Stimulated activated memory B cell treated with anti-CD40 and anti-IgM and Interleukin-4, amounts not matched to agents 10 μg/mL and 1 μg/mL and 100 μg/mL, for 72 hours (primary cell): ENCODE measurements around the gene LBX2.

Experiments used
- ATAC-seq: fragments of 150-1000 bp; cut with Tn5 transposase; 2 replicates; pipeline ENCODE4 v1.10.0; 2021
- H3K27ac Mint-ChIP-seq: one replicate; pipeline ENCODE4 v1.8.0; 2022; ENCODE audit warnings: mild to moderate bottlenecking, mixed read lengths
- H3K27me3 Mint-ChIP-seq: one replicate; pipeline ENCODE4 v1.8.0; 2022; ENCODE audit warnings: mixed read lengths
- H3K36me3 Mint-ChIP-seq: one replicate; pipeline ENCODE4 v1.8.0; 2022; ENCODE audit warnings: mixed read lengths
- H3K4me1 Mint-ChIP-seq: one replicate; pipeline ENCODE4 v1.8.0; 2022; ENCODE audit warnings: mixed read lengths
- H3K4me3 Mint-ChIP-seq: one replicate; pipeline ENCODE4 v1.8.0; 2022; ENCODE audit warnings: mild to moderate bottlenecking, moderate library complexity, mixed read lengths
- H3K9me3 Mint-ChIP-seq: one replicate; pipeline ENCODE4 v1.8.0; 2022; ENCODE audit warnings: mixed read lengths

Gene LBX2

GRCh38 chr2:74502147-74502719, 2.8 kb upstream of the LBX2 start:
- peak overlapping the region; percentile 80 for H3K27ac Mint-ChIP-seq
- no peaks in the 10 kb centered on the region for H3K9me3 Mint-ChIP-seq
- H3K4me3 Mint-ChIP-seq: peak overlapping the region; percentile 76
- no peak for ATAC-seq
- peaks cover 62% of the 10 kb centered on the region for H3K27me3 Mint-ChIP-seq
- H3K36me3 Mint-ChIP-seq: peaks cover 24% of the 10 kb centered on the region
- H3K4me1 Mint-ChIP-seq: peaks cover 81% of the 10 kb centered on the region

DNA sequence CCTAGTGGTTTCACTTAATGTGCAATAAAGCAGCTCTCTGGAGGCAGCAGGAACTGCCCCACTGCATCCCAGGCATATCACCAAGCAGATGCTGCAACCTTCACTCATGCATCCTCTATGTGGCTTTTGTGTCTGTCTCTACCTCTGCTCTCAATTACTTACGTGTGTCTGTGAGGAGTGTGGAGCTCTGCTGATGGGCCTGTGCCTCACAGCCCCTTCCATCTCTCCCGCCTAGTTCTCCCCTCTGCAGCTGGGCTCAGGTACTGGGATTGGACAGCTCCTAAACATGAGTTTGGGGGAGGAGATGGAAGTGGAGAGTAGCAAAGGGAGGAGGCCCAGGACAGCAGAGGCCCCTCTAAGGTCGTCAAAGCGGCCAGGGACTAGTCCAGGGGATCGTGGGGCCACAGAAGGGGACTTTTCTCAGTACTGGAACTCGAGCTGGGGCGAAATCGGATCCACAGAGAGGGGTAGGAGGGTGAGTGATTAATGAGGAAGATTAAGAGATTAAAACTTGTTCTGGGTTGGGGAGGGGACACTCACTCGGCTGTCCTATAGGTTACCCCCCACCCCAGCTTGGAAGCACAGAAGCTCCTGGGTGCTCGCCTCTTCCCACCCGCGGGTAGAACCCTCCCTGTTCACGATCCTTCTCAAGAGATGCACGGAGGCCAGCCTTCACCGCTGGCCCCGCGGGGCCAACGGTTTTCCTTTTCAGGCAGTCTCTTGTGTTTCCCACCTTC, 2.1 kb upstream of the LBX2 start:
- Mint-ChIP-seq H3K9me3 (no peaks in the 10 kb centered on the region), H3K4me3 (peak overlapping the region; percentile 55), H3K4me1 (peaks cover 74% of the 10 kb centered on the region), H3K27ac (no peak overlapping the region), H3K27me3 (peaks cover 62% of the 10 kb centered on the region), H3K36me3 (peaks cover 21% of the 10 kb centered on the region)
- ATAC-seq: no peak

DNA sequence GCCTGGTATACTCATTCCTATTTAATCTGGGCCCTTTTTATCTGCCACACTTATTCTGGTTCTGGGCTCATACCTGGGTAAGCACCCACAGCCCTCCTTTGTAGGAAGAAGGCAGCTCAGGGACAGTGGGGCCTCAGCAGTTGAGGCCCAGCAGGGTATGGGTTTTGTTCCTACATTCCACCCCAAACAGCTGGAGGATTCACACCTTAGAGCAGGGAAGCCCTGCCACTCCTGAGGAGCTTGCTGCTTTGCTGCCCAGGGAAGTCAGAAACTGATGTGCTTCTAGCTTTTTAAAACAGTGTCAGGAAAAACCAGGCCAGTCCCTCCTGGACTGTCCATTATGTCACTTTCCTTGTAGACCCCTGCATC, 1.2 kb upstream of the LBX2 start:
- Mint-ChIP-seq H3K27me3 (peaks cover 62% of the 10 kb centered on the region), H3K4me1 (peaks cover 67% of the 10 kb centered on the region)

GRCh38 chr2:74499940-74500577, 656 bp upstream of the LBX2 start:
- no peak for ATAC-seq
- Mint-ChIP-seq H3K27ac (no peak overlapping the region), H3K36me3 (peaks cover 10% of the 10 kb centered on the region), H3K4me3 (no peak overlapping the region), H3K9me3 (no peaks in the 10 kb centered on the region), H3K27me3 (peaks cover 62% of the 10 kb centered on the region), H3K4me1 (peaks cover 62% of the 10 kb centered on the region)

More for the DNA sequence above, 1.2 kb upstream of the LBX2 start:
- H3K27ac Mint-ChIP-seq: no peak overlapping the region
- no peak overlapping the region for H3K4me3 Mint-ChIP-seq
- ATAC-seq: no peak
- no peaks in the 10 kb centered on the region for H3K9me3 Mint-ChIP-seq
- peaks cover 15% of the 10 kb centered on the region for H3K36me3 Mint-ChIP-seq

DNA sequence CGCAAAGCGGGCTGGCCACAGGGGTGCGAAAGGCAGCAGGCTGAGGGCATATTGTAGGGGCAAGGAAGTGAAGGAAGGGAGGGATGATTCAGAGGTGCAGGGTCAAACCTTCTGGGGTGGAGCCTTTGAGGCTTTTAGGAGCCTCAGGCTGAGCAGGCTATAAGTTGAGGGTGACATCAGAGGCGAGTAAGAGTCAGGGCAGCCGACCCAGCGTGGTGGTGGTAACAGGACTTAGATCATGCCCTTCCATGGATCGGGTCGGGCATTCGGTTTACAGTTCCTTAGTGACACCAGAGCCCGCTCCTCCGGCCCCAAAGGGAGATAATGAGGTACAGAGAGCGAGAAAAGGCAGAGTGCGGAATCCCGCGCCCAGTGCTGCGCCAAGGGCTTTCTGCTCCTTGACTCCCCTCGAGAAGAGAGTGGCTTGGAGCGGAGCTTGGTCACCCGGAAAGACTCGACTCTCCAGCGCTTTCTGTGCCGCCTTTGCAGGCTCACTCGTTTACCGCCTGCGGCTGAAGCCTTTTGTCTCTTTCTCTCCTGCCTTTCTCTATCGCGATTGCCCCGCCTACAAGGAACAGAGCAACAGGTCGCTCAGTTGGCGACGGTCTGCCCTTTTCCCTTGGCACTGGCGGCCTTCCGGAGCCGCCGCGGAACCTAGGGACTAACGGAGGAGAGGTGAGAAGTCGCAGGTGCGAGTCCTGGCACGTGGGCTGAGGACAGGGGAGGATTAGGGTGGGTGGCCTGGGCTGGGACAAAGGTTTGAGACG, 720 bp downstream of the LBX2 start:
- Mint-ChIP-seq H3K9me3 (no peaks in the 10 kb centered on the region), H3K36me3 (peaks cover 8% of the 10 kb centered on the region), H3K4me1 (peaks cover 49% of the 10 kb centered on the region), H3K27ac (peak overlapping the region; percentile 2), H3K27me3 (peaks cover 50% of the 10 kb centered on the region), H3K4me3 (peak overlapping the region; percentile 74)
- ATAC-seq: peak; percentile 41

DNA sequence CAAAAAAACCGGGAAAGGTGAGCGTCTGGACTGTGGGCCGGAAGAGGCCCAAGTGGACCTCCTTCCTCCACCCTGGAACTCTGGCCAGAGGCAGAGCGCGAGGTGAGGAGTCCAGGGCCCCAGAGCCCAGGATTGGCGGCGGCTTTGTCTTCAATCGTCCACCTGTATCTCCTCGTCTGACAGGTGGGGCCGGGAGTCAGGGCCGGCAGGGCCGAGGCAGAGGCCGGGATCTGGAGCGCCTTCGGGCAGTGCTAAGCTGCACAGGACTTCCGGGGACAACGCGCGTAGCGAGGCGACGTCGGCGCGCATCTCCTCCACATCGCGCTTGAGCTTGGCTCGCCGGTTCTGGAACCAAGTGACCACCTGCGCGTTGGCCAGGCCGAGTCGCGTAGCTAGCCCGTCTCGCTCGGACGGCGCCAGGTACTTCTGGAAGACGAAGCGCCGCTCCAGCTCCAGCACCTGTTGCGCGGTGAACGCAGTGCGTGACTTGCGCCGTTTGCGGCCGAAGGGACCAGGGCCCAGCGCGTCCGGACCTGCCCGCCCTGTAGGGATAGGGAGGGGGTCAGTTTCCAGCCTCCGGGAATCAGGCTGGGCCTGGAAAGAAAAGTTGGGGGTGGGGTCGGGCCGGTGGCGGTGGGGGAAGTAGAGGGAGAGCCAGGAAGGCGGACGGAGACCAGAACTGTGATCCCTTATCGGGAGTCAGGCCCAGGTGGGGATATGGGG, 1.5 kb downstream of the LBX2 start:
- H3K27me3 Mint-ChIP-seq: peaks cover 50% of the 10 kb centered on the region
- peaks cover 44% of the 10 kb centered on the region for H3K4me1 Mint-ChIP-seq
- H3K36me3 Mint-ChIP-seq: peaks cover 15% of the 10 kb centered on the region
- peak overlapping the region; percentile 2 for H3K27ac Mint-ChIP-seq
- H3K4me3 Mint-ChIP-seq: peak overlapping the region; percentile 74
- ATAC-seq: peak; percentile 37
- H3K9me3 Mint-ChIP-seq: no peaks in the 10 kb centered on the region

- no peaks in the 10 kb centered on the region for H3K9me3 Mint-ChIP-seq
- peaks cover 23% of the 10 kb centered on the region for H3K36me3 Mint-ChIP-seq
- peak overlapping the region; percentile 2 for H3K27ac Mint-ChIP-seq
- ATAC-seq: no peak
- peaks cover 48% of the 10 kb centered on the region for H3K27me3 Mint-ChIP-seq
- peaks cover 37% of the 10 kb centered on the region for H3K4me1 Mint-ChIP-seq
- peak overlapping the region; percentile 74 for H3K4me3 Mint-ChIP-seq
These were observed 2.2 kb downstream of the LBX2 start for GRCh38 chr2:74496997-74497776.

- Mint-ChIP-seq H3K9me3 (no peaks in the 10 kb centered on the region), H3K36me3 (peaks cover 39% of the 10 kb centered on the region), H3K27me3 (peaks cover 32% of the 10 kb centered on the region), H3K4me1 (peaks cover 28% of the 10 kb centered on the region), H3K27ac (no peak overlapping the region), H3K4me3 (no peak overlapping the region)
- ATAC-seq: no peak
These were observed 4.0 kb downstream of the LBX2 start for GRCh38 chr2:74495440-74495839.

DNA sequence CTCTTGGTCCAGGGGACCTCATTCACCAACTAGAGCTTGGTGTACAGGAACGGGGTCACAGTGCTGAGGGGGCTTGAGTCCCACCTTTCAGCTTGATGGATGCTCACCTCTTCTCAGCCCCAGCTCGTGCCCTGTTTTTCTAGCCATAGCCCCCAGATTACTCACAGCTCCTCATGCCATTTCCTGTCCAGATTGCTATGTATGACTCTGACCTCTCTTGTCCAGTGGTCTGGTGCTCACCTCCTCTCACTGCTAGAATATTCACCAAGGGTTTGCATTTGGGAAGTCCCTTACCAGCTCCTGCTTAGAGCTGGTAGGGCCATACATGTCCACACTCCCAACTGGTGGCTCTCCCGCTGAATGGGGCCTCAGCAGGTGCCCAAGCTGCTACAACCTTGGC, 5.9 kb downstream of the LBX2 start:
- H3K4me3 Mint-ChIP-seq: no peak overlapping the region
- peaks cover 13% of the 10 kb centered on the region for H3K27me3 Mint-ChIP-seq
- H3K36me3 Mint-ChIP-seq: peaks cover 53% of the 10 kb centered on the region
- H3K9me3 Mint-ChIP-seq: no peaks in the 10 kb centered on the region
- no peak for ATAC-seq
- H3K4me1 Mint-ChIP-seq: peaks cover 12% of the 10 kb centered on the region
- H3K27ac Mint-ChIP-seq: no peak overlapping the region

- no peak for ATAC-seq
- H3K4me1 Mint-ChIP-seq: no peaks in the 10 kb centered on the region
- H3K9me3 Mint-ChIP-seq: no peaks in the 10 kb centered on the region
- no peak overlapping the region for H3K4me3 Mint-ChIP-seq
- H3K27ac Mint-ChIP-seq: no peak overlapping the region
- H3K36me3 Mint-ChIP-seq: peaks cover 55% of the 10 kb centered on the region
- no peaks in the 10 kb centered on the region for H3K27me3 Mint-ChIP-seq
These were observed 7.5 kb downstream of the LBX2 start for GRCh38 chr2:74491648-74492544.

- Mint-ChIP-seq H3K27ac (no peak overlapping the region), H3K27me3 (no peaks in the 10 kb centered on the region), H3K4me1 (no peaks in the 10 kb centered on the region), H3K4me3 (no peak overlapping the region), H3K36me3 (peaks cover 65% of the 10 kb centered on the region), H3K9me3 (no peaks in the 10 kb centered on the region)
- ATAC-seq: no peak
These were observed 9.5 kb downstream of the LBX2 start for GRCh38 chr2:74489906-74490305.

- no peaks in the 10 kb centered on the region for H3K9me3 Mint-ChIP-seq
- no peak overlapping the region for H3K27ac Mint-ChIP-seq
- no peak overlapping the region for H3K4me3 Mint-ChIP-seq
- H3K4me1 Mint-ChIP-seq: peaks cover under 1% of the 10 kb centered on the region
- no peaks in the 10 kb centered on the region for H3K27me3 Mint-ChIP-seq
- peaks cover 59% of the 10 kb centered on the region for H3K36me3 Mint-ChIP-seq
- ATAC-seq: no peak
These were observed 10.5 kb downstream of the LBX2 start for GRCh38 chr2:74488643-74489481.

DNA sequence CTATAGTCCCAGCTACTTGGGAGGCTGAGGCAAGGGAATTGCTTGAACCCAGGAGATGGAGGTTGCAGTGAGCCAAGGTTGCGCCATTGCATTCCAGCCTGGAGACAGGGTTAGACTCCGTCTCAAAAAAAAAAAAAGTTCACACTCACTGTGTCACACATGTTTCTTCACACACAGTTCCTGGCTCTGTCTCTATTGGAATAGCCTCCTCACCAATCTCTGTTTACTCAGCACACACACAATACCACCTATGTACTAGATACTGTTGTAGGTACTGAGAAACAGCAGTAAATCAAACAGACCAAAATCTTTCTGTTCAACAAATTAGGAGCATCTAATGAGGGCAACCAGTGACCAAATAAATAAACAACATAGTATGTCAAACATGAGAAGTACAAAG, 13.3 kb downstream of the LBX2 start:
- H3K27me3 Mint-ChIP-seq: no peaks in the 10 kb centered on the region
- H3K4me1 Mint-ChIP-seq: peaks cover 19% of the 10 kb centered on the region
- no peak overlapping the region for H3K27ac Mint-ChIP-seq
- H3K36me3 Mint-ChIP-seq: peaks cover 35% of the 10 kb centered on the region
- H3K9me3 Mint-ChIP-seq: no peaks in the 10 kb centered on the region
- no peak overlapping the region for H3K4me3 Mint-ChIP-seq
- ATAC-seq: no peak
